Bronchial epithelial cell (primary cell): ENCODE results near the gene CREBBP. TPM values are rescaled to one million over a fixed set of nuclear protein-coding genes. Genes with fewer than 3 reads are reported as not detected.

ENCODE experiments used
- DNase-seq: peaks from one replicate; pipeline ENCODE4 v3.0.0-alpha.2; 2010; ENCODE audit warnings: low read depth
- FAIRE-seq: peaks from 2 replicates; lab custom pipeline; 2011; peaks lifted over from hg19 to GRCh38; lab: Jason Lieb, UNC
- H3K27me3 ChIP-seq: 2 replicates; pipeline ENCODE4 v1.5.1; 2011; ENCODE audit warnings: low read length; ENCODE audit not compliant: control insufficient read depth, insufficient read depth
- H3K36me3 ChIP-seq: 2 replicates; pipeline ENCODE4 v1.5.1; 2011; ENCODE audit warnings: low read length; ENCODE audit not compliant: control insufficient read depth, insufficient read depth
- H3K4me3 ChIP-seq: 2 replicates; pipeline ENCODE4 v1.5.1; 2011; ENCODE audit warnings: mild to moderate bottlenecking, low read depth, low read length, control low read depth
- total RNA-seq: library from RNA; depleted of rRNA; stranded (reverse); fragments of >200 nt; gene quantifications from 2 replicates; pipeline ENCODE4 v1.2.1, GENCODE V29; 2014
- TF ChIP-seq, protein P1 (sequence below): IDR thresholded peaks from 2 replicates; pipeline ENCODE4 v1.5.1; 2011; ENCODE audit warnings: mild to moderate bottlenecking, moderate library complexity, low read length, control low read depth, inconsistent platforms; ENCODE audit not compliant: insufficient read depth, severe bottlenecking

CREBBP gene
- total RNA-seq, 1 donor from 2014 or later = 7.4 TPM

DNA sequence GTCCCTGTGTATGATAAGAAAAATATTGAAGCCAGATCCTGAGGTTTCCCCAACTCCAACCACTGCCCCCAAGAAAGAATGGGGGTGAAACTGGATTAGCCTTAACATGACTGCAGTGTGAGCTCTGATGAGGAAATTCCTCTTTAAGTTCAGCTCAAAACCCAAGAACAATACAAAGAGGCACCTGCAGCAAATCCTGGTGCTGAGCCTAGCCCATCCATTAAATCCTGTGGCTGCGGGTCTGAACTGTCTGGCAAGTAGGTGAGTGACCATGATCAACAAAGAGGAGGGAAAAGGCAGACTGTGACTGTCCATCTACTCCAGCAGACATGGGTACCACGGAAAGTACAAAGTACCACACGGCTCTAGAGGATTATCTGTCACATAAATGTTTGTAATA is 64.2 kb downstream of the CREBBP start:
- TF ChIP-seq, protein P1, sequence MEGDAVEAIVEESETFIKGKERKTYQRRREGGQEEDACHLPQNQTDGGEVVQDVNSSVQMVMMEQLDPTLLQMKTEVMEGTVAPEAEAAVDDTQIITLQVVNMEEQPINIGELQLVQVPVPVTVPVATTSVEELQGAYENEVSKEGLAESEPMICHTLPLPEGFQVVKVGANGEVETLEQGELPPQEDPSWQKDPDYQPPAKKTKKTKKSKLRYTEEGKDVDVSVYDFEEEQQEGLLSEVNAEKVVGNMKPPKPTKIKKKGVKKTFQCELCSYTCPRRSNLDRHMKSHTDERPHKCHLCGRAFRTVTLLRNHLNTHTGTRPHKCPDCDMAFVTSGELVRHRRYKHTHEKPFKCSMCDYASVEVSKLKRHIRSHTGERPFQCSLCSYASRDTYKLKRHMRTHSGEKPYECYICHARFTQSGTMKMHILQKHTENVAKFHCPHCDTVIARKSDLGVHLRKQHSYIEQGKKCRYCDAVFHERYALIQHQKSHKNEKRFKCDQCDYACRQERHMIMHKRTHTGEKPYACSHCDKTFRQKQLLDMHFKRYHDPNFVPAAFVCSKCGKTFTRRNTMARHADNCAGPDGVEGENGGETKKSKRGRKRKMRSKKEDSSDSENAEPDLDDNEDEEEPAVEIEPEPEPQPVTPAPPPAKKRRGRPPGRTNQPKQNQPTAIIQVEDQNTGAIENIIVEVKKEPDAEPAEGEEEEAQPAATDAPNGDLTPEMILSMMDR = no peak

DNA sequence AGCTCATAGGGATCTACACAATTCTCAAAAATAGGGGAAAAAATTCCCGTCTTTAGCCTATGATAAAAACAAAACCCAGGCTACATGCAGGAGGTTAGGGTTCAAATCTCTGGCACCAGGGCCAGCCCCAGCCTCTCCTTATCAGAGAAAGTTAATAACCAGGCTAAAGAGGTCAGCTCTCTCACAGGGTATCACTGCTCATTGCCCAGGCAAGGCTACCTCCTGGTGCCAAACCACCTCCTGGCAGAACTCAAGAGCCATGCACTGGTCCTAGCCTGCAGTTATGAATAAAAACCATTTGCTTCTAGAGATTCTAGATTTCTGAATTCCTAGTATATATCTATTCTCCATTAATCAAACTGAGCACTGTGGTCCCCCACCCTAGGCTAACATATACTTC is 65.8 kb downstream of the CREBBP start:
- Histone ChIP-seq H3K36me3 (peaks cover 3% of the 10 kb centered on the region), H3K27me3 (no peaks in the 10 kb centered on the region), H3K4me3 (no peak overlapping the region)
- TF ChIP-seq, protein P1 = no peak
- FAIRE-seq (no peak), DNase-seq (no peak)

More for the DNA sequence above, 64.2 kb downstream of the CREBBP start:
- Histone ChIP-seq H3K4me3 (no peak overlapping the region), H3K27me3 (no peaks in the 10 kb centered on the region), H3K36me3 (no peaks in the 10 kb centered on the region)
- no peak for DNase-seq
- no peak for FAIRE-seq

DNA sequence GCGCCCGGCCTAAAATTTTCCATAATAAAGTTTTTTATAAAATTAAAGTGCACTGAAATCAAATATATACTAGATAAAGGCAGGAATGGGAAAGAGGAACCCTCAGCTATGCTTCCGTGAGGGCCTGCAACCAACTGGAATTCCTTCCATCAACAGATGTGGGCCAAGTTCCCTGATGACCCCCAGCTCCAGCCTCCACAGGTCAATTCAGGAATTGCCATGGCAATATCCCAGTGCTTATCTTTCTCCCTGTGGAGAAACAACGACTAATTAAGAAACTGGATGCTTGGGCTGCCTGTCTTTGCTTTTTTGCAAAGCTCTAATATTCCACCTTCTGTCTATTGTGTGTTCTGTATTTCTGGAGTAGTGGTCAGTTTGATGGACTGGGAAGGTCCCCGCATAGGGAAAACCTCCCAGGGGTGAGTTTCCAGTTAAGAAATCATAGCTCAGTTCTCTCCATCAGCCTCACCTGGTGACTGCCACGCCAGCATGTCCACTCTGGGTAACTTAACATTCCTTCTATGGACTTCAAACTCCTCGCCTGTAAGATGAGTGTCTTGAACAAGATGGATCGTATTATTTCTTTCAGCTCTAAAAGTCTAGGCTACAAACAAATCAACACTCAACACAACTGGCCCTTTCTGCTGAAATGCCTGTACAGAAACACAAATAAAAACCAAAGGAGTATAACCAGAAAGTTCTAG is 67.9 kb downstream of the CREBBP start:
- H3K36me3 ChIP-seq = peaks cover 3% of the 10 kb centered on the region
- DNase-seq = no peak
- no peak overlapping the region for H3K4me3 ChIP-seq
- H3K27me3 ChIP-seq = no peaks in the 10 kb centered on the region
- TF ChIP-seq, protein P1 = no peak
- FAIRE-seq = no peak

DNA sequence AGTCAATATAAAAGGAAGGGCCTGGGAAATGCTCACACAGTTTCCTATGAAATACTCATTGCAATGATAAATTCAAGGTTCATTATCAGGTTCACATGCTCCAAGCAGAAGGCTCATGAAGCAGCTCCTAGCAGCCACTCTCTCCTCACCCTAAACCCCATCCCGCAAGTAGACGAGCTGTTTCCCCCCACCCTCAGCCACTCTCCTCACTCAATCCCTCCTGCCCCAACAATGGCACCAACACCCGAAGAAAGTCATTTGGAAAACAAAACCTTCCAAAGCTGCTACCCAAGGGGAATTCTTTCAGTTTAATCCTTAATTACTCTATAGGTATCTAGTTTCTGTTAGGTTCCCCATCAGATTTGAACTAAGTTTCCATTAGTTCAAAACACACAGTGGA is 69.7 kb downstream of the CREBBP start:
- Histone ChIP-seq H3K36me3 (peaks cover 3% of the 10 kb centered on the region), H3K27me3 (no peaks in the 10 kb centered on the region), H3K4me3 (no peak overlapping the region)
- TF ChIP-seq, protein P1 = no peak
- no peak for FAIRE-seq
- DNase-seq = no peak

DNA sequence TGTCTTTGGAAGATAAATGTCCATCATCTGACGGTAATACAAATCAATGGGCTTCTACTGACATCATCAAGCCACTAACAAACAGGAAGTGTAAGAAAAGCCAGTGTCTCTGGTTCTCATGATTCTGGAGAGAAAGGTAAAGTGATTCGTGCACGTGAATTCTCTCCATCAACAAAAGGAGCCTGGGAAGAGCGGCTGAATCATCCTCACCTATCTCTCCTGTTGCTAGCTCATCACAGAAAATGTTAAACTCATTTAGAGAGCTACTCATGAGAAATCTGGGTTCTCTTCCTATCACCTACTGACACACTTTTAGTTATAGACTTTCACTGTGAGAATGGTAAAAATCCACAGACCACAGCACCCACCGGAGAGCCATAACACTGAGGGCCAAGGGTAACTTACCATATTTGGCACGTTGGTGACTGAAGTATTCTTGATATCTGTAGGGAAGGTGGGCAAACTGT is 70.3 kb downstream of the CREBBP start:
- H3K4me3 ChIP-seq = no peak overlapping the region
- H3K36me3 ChIP-seq = peaks cover 4% of the 10 kb centered on the region
- FAIRE-seq (no peak), DNase-seq (no peak)
- TF ChIP-seq, protein P1 = no peak
- H3K27me3 ChIP-seq = no peaks in the 10 kb centered on the region
